ENCODE results near the gene ELMO1.

Gene ELMO1

GRCh38 chr7:37209195-37209594 is 239.5 kb downstream of the ELMO1 start:
- DNase-seq = no peak

- peak; percentile 39 for DNase-seq
These were observed 240.1 kb downstream of the ELMO1 start for GRCh38 chr7:37208528-37208927.

- no peak for DNase-seq
These were observed 242.5 kb downstream of the ELMO1 start for GRCh38 chr7:37206192-37206591.

- DNase-seq = no peak
These were observed 243.2 kb downstream of the ELMO1 start for GRCh38 chr7:37205451-37205850.

GRCh38 chr7:37201876-37202198 is 246.8 kb downstream of the ELMO1 start:
- DNase-seq = no peak

GRCh38 chr7:37201003-37201875 is 247.4 kb downstream of the ELMO1 start:
- peak; percentile 49 for DNase-seq

- DNase-seq = peak; percentile 72
These were observed 249.7 kb downstream of the ELMO1 start for GRCh38 chr7:37198906-37199485.

- DNase-seq = no peak
These were observed 250.4 kb downstream of the ELMO1 start for GRCh38 chr7:37198041-37198905.

- DNase-seq = no peak
These were observed 251.6 kb downstream of the ELMO1 start for GRCh38 chr7:37197108-37197507.

GRCh38 chr7:37196676-37197075 is 252.0 kb downstream of the ELMO1 start:
- DNase-seq = no peak

- no peak for DNase-seq
These were observed 253.3 kb downstream of the ELMO1 start for GRCh38 chr7:37195388-37195787.

- no peak for DNase-seq
These were observed 253.7 kb downstream of the ELMO1 start for GRCh38 chr7:37194943-37195342.

- DNase-seq = no peak
These were observed 254.9 kb downstream of the ELMO1 start for GRCh38 chr7:37193775-37194135.

GRCh38 chr7:37193087-37193774 is 255.4 kb downstream of the ELMO1 start:
- no peak for DNase-seq

- DNase-seq = no peak
These were observed 256.9 kb downstream of the ELMO1 start for GRCh38 chr7:37191797-37192196.

GRCh38 chr7:37187179-37187578 is 261.5 kb downstream of the ELMO1 start:
- DNase-seq = no peak

GRCh38 chr7:37186753-37187152 is 261.9 kb downstream of the ELMO1 start:
- no peak for DNase-seq

GRCh38 chr7:37181550-37181932 is 267.1 kb downstream of the ELMO1 start:
- DNase-seq = no peak

- no peak for DNase-seq
These were observed 267.7 kb downstream of the ELMO1 start for GRCh38 chr7:37180828-37181549.

- DNase-seq = no peak
These were observed 272.6 kb downstream of the ELMO1 start for GRCh38 chr7:37176079-37176478.

- DNase-seq = no peak
These were observed 274.2 kb downstream of the ELMO1 start for GRCh38 chr7:37174460-37174859.

GRCh38 chr7:37173670-37174069 is 275.0 kb downstream of the ELMO1 start:
- no peak for DNase-seq

GRCh38 chr7:37162106-37162505 is 286.6 kb downstream of the ELMO1 start:
- no peak for DNase-seq

All from NCI-H2171 (cell line).